Endothelial cell (in vitro differentiated cells): ENCODE measurements around the gene UVRAG. TPM values are rescaled to one million over a fixed set of nuclear protein-coding genes. Genes with fewer than 3 reads are reported as not detected.

ENCODE experiments used
- DNase-seq: peaks from one replicate; pipeline ENCODE4 v3.0.0; 2021; ENCODE audit warnings: low spot score
- H3K27ac Mint-ChIP-seq: one replicate; pipeline ENCODE4 v1.8.0; 2021; ENCODE audit warnings: mixed read lengths, inconsistent platforms; ENCODE audit not compliant: unreplicated experiment
- H3K27me3 Mint-ChIP-seq: one replicate; pipeline ENCODE4 v1.8.0; 2021; ENCODE audit warnings: mild to moderate bottlenecking, moderate library complexity, mixed read lengths, inconsistent platforms; ENCODE audit not compliant: unreplicated experiment
- H3K36me3 Mint-ChIP-seq: one replicate; pipeline ENCODE4 v1.8.0; 2021; ENCODE audit warnings: mild to moderate bottlenecking, low read depth, mixed read lengths, inconsistent platforms; ENCODE audit not compliant: unreplicated experiment
- H3K4me1 Mint-ChIP-seq: one replicate; pipeline ENCODE4 v1.8.0; 2021; ENCODE audit warnings: mild to moderate bottlenecking, mixed read lengths, inconsistent platforms; ENCODE audit not compliant: unreplicated experiment
- H3K4me3 Mint-ChIP-seq: one replicate; pipeline ENCODE4 v1.8.0; 2021; ENCODE audit warnings: mild to moderate bottlenecking, mixed read lengths, inconsistent platforms; ENCODE audit not compliant: unreplicated experiment
- H3K9me3 Mint-ChIP-seq: one replicate; pipeline ENCODE4 v1.8.0; 2021; ENCODE audit warnings: mixed read lengths, inconsistent platforms; ENCODE audit not compliant: unreplicated experiment
- total RNA-seq: library from RNA; stranded (reverse); fragmentation: NEBNext Ultra II Directional; extraction: Animal tissue kit (Norgen Biotek cat#: 25700); gene quantifications from one replicate; pipeline ENCODE4 v1.2.1, GENCODE V29; 2021; ENCODE audit not compliant: unreplicated experiment
- TF ChIP-seq, protein P1 (sequence below): fragments of 200-600 bp; sonication (generic); IDR thresholded peaks from one replicate; pipeline ENCODE4 v1.5.0; 2021; ENCODE audit warnings: antibody characterized with exemption; ENCODE audit not compliant: unreplicated experiment

UVRAG gene
- total RNA-seq, 1 donor from 2014 or later, result 25.0 TPM

- Mint-ChIP-seq H3K36me3 (no peaks in the 10 kb centered on the region), H3K9me3 (no peaks in the 10 kb centered on the region), H3K4me1 (no peaks in the 10 kb centered on the region), H3K27ac (no peak overlapping the region), H3K27me3 (no peaks in the 10 kb centered on the region), H3K4me3 (no peak overlapping the region)
- DNase-seq, result no peak
- TF ChIP-seq, protein P1, sequence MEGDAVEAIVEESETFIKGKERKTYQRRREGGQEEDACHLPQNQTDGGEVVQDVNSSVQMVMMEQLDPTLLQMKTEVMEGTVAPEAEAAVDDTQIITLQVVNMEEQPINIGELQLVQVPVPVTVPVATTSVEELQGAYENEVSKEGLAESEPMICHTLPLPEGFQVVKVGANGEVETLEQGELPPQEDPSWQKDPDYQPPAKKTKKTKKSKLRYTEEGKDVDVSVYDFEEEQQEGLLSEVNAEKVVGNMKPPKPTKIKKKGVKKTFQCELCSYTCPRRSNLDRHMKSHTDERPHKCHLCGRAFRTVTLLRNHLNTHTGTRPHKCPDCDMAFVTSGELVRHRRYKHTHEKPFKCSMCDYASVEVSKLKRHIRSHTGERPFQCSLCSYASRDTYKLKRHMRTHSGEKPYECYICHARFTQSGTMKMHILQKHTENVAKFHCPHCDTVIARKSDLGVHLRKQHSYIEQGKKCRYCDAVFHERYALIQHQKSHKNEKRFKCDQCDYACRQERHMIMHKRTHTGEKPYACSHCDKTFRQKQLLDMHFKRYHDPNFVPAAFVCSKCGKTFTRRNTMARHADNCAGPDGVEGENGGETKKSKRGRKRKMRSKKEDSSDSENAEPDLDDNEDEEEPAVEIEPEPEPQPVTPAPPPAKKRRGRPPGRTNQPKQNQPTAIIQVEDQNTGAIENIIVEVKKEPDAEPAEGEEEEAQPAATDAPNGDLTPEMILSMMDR, result no peak
These were observed 93.0 kb downstream of the UVRAG start for GRCh38 chr11:75907906-75908527.

DNA sequence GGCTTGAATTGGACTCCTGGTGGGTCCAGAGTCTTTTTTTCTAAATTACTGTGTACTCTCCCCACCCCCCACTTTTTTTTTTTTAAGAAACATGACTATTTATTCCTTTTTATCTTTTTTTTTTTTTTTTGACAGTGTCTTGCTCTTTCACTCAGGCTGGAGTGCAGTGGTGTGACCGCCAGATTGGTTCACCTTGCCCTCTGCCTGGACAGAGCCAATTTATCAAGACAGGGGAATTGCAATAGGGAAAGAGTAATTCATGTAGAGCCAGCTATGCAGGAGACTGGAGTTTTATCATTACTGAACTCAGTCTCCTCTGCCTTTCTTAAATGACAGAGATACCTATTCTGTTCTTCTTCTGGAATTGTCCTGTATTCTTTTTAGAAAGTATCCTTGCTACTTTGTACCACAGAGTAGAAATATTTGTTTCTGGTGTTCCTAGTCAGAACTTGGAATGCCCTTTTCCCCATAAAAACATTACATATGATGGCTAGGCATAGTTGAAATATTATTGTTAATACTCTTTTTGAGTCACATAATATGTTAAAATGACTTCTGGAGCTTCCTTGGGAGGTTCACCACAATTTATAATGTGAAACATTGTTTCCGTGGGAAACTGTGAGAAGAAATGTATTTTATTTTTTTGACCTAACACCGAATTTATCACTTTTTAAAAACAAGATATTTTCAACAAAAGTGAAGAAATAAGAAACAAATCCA, 95.6 kb downstream of the UVRAG start:
- DNase-seq, result no peak
- Mint-ChIP-seq H3K27me3 (no peaks in the 10 kb centered on the region), H3K9me3 (no peaks in the 10 kb centered on the region), H3K27ac (no peak overlapping the region), H3K36me3 (no peaks in the 10 kb centered on the region), H3K4me1 (no peaks in the 10 kb centered on the region), H3K4me3 (no peak overlapping the region)
- TF ChIP-seq, protein P1, result no peak

GRCh38 chr11:75911459-75911858, 96.4 kb downstream of the UVRAG start:
- no peak for DNase-seq
- no peak overlapping the region for H3K4me3 Mint-ChIP-seq
- H3K27me3 Mint-ChIP-seq, result no peaks in the 10 kb centered on the region
- no peaks in the 10 kb centered on the region for H3K4me1 Mint-ChIP-seq
- no peak overlapping the region for H3K27ac Mint-ChIP-seq
- TF ChIP-seq, protein P1, result no peak
- no peaks in the 10 kb centered on the region for H3K36me3 Mint-ChIP-seq
- no peaks in the 10 kb centered on the region for H3K9me3 Mint-ChIP-seq

GRCh38 chr11:75913984-75914383, 99.0 kb downstream of the UVRAG start:
- no peak overlapping the region for H3K4me3 Mint-ChIP-seq
- no peak for DNase-seq
- no peaks in the 10 kb centered on the region for H3K9me3 Mint-ChIP-seq
- H3K27me3 Mint-ChIP-seq, result no peaks in the 10 kb centered on the region
- H3K36me3 Mint-ChIP-seq, result no peaks in the 10 kb centered on the region
- H3K4me1 Mint-ChIP-seq, result no peaks in the 10 kb centered on the region
- TF ChIP-seq, protein P1, result no peak
- no peak overlapping the region for H3K27ac Mint-ChIP-seq

GRCh38 chr11:75916882-75917281, 101.9 kb downstream of the UVRAG start:
- Mint-ChIP-seq H3K4me1 (no peaks in the 10 kb centered on the region), H3K27ac (no peak overlapping the region), H3K27me3 (no peaks in the 10 kb centered on the region), H3K9me3 (no peaks in the 10 kb centered on the region), H3K36me3 (peaks cover 4% of the 10 kb centered on the region), H3K4me3 (no peak overlapping the region)
- TF ChIP-seq, protein P1, result no peak
- no peak for DNase-seq
